Psoas muscle (tissue), 8 donors: ENCODE data around the gene METTL26. TPM values are rescaled to one million over a fixed set of nuclear protein-coding genes. Genes with fewer than 3 reads are reported as not detected.
A peak's percentile ranks its signal among the peaks of the same experiment; 100 is the strongest.

Experiments used
- ATAC-seq, 4 donors: fragments of 200-7000 bp; cut with Tn5 transposase; one replicate each; pipeline ENCODE4 v1.9.1; 2020; ENCODE audit warnings: moderate library complexity in 3 of 4, mild to moderate bottlenecking in 2 of 4
- DNase-seq, 2 donors: peaks; one replicate each; pipeline ENCODE4 v3.0.0-alpha.2; 2020
- H3K27ac ChIP-seq: fragments of 200-600 bp; one replicate; pipeline ENCODE4 v1.8.0; 2022
- H3K27me3 ChIP-seq, 3 donors: fragments of 200-600 bp in 1 of 3; one replicate each; pipeline versions ENCODE4 v1.6.1 to v1.8.0; 2013 to 2022; ENCODE audit warnings: low read length in 2 of 3, mild to moderate bottlenecking in 2 of 3, moderate library complexity in 1 of 3; ENCODE audit not compliant: insufficient read depth in 3 of 3
- H3K36me3 ChIP-seq, 2 donors: fragments of 200-600 bp in 1 of 2; one replicate each; pipeline versions ENCODE4 v1.6.1 to v1.8.0; 2013 to 2022; ENCODE audit warnings: low read depth in 1 of 2, mild to moderate bottlenecking in 1 of 2, moderate library complexity in 1 of 2; ENCODE audit not compliant: insufficient read depth in 1 of 2
- H3K4me1 ChIP-seq: fragments of 200-600 bp; one replicate; pipeline ENCODE4 v1.8.0; 2022
- H3K4me3 ChIP-seq: fragments of 200-600 bp; one replicate; pipeline ENCODE4 v1.8.0; 2022; ENCODE audit warnings: mild to moderate bottlenecking
- H3K9me3 ChIP-seq: fragments of 200-600 bp; one replicate; pipeline ENCODE4 v1.8.0; 2022
- CTCF ChIP-seq: fragments of 200-600 bp; IDR thresholded peaks from one replicate; pipeline ENCODE4 v1.8.0; 2022; ENCODE audit warnings: antibody characterized with exemption
- WGBS, 3 donors: extraction: QIAGEN DNeasy Blood & Tissue Kit; methylation state at CpG; one replicate each; pipeline versions ENCODE4 v1.1.6 to v1.1.7; 2013; 5-methylcytosine and 5-hydroxymethylcytosine counted together
- intact Hi-C, 2 donors: fragments of 100-400 bp; cut with DNase I; formaldehyde crosslinking; loops; one replicate each; pipeline versions ENCODE4 v1.11.0 to v1.14.2; 2022
- polyA plus RNA-seq, 3 donors: library from polyadenylated mRNA; stranded (reverse); fragments of 200-250 nt; gene quantifications; one replicate each; pipeline ENCODE4 v1.2.3, GENCODE V29; 2013
- total RNA-seq, 4 donors: library from RNA; stranded (reverse); fragmentation: NEBNext Ultra II Directional in 2 of 4; extraction: Animal tissue kit (Norgen Biotek cat#: 25700) in 2 of 4; gene quantifications; one replicate each; pipeline versions ENCODE4 v1.2.1 to v1.2.4, GENCODE V29; 2021 to 2023
- donor health status: healthy with polysubstance abuse.
- donor health status: DM: no; HTN: no; CAD: no; lungs with moderate emphysema.
- donor health status: Bipolar disorder and iron deficiency.
- donor health status: healthy.
- donor health status: DM: yes; HTN: yes; CAD: no.
- donor health status: DM: no; HTN: no; CAD: no.
- donor health status: DM: no; HTN: no; CAD: no.
- donor health status: DM: yes; HTN: yes; CAD: no.

METTL26 gene
- total and polyA plus RNA-seq, 7 donors, result 42.4 to 97.8 (median 55.6) TPM

GRCh38 chr16:588889-589657 is 47.0 kb downstream of the METTL26 start:
- no peak for TF ChIP-seq CTCF
- H3K9me3 ChIP-seq, result no peaks in the 10 kb centered on the region
- no peaks in the 10 kb centered on the region for H3K36me3 ChIP-seq
- ATAC-seq (peak; percentile 78 to 84 (median 81)), DNase-seq (peak; percentile 98 to 99)
- H3K4me3 ChIP-seq, result peak overlapping the region; percentile 86
- intact Hi-C loops, result no loop called here
- H3K4me1 ChIP-seq, result peaks cover 58% of the 10 kb centered on the region
- no peaks in the 10 kb centered on the region for H3K27me3 ChIP-seq
- WGBS, 3 donors, result 1% methylated on average over 76 to 107 of the region's 107 CpGs
- H3K27ac ChIP-seq, result peak overlapping the region; percentile 97

GRCh38 chr16:588639-588888 is 47.5 kb downstream of the METTL26 start:
- ATAC-seq (no peak), DNase-seq (peak in 1 of 2 donors; percentile 75)
- Histone ChIP-seq H3K4me1 (peaks cover 53% of the 10 kb centered on the region), H3K4me3 (peak overlapping the region; percentile 86), H3K9me3 (no peaks in the 10 kb centered on the region), H3K36me3 (no peaks in the 10 kb centered on the region), H3K27ac (peak overlapping the region; percentile 97), H3K27me3 (no peaks in the 10 kb centered on the region)
- TF ChIP-seq CTCF, result no peak
- intact Hi-C loops, result no loop called here
- 0 to 1% (median 1%) methylated on average over 20 to 21 of the region's 21 CpGs for WGBS, 3 donors

GRCh38 chr16:586645-587590 is 49.2 kb downstream of the METTL26 start:
- H3K27me3 ChIP-seq, result no peaks in the 10 kb centered on the region
- H3K36me3 ChIP-seq, result no peaks in the 10 kb centered on the region
- H3K27ac ChIP-seq, result peak overlapping the region; percentile 97
- TF ChIP-seq CTCF, result no peak
- peak in 1 of 4 donors; percentile 6 for ATAC-seq
- no peaks in the 10 kb centered on the region for H3K9me3 ChIP-seq
- WGBS, 3 donors, result 40 to 56% (median 49%) methylated on average over 14 of the region's 14 CpGs
- peak in 1 of 2 donors; percentile 60 for DNase-seq
- intact Hi-C loops, result no loop called here
- H3K4me3 ChIP-seq, result peak overlapping the region; percentile 86
- H3K4me1 ChIP-seq, result peaks cover 41% of the 10 kb centered on the region

- intact Hi-C loops, result no loop called here
- H3K27me3 ChIP-seq, result no peaks in the 10 kb centered on the region
- DNase-seq, result no peak
- H3K4me1 ChIP-seq, result peaks cover 33% of the 10 kb centered on the region
- no peak for TF ChIP-seq CTCF
- H3K27ac ChIP-seq, result no peak overlapping the region
- no peak overlapping the region for H3K4me3 ChIP-seq
- H3K36me3 ChIP-seq, result no peaks in the 10 kb centered on the region
- 14 to 23% (median 16%) methylated on average over 16 of the region's 16 CpGs for WGBS, 3 donors
- H3K9me3 ChIP-seq, result no peaks in the 10 kb centered on the region
- ATAC-seq, result no peak
Measured at GRCh38 chr16:586047-586644, 50.0 kb downstream of the METTL26 start.
